GM12872 (cell line): Measurements from ENCODE around the gene DAPL1.

ENCODE experiments used
- CTCF ChIP-seq: IDR thresholded peaks from 3 replicates; pipeline ENCODE4 v1.5.1; 2011; ENCODE audit warnings: low read depth, mild to moderate bottlenecking, low read length, moderate library complexity; ENCODE audit not compliant: insufficient read depth

The DAPL1 gene

GRCh38 chr2:158795195-158795924 lies at the start of gene DAPL1:
DAPL1 (plus strand) TSS chr2:158795317; CDS start chr2:158795373, 56 bp downstream.
- TF ChIP-seq CTCF, result no peak

GRCh38 chr2:158745866-158746382 lies 49.2 kb upstream of the DAPL1 start:
- no peak for TF ChIP-seq CTCF

- no peak for TF ChIP-seq CTCF
Observed at GRCh38 chr2:158746488-158746887, 48.6 kb upstream of the DAPL1 start.

GRCh38 chr2:158747281-158747680 lies 47.8 kb upstream of the DAPL1 start:
- no peak for TF ChIP-seq CTCF

- no peak for TF ChIP-seq CTCF
Observed at GRCh38 chr2:158748926-158749590, 46.1 kb upstream of the DAPL1 start.

- TF ChIP-seq CTCF, result no peak
Observed at GRCh38 chr2:158750458-158751125, 44.5 kb upstream of the DAPL1 start.
